Measurements from ENCODE around the gene ASB6. TPM values are rescaled to one million over a fixed set of nuclear protein-coding genes. Genes with fewer than 3 reads are reported as not detected.

Gene ASB6
- total RNA-seq, 1 donor from 2014 or later, result 26.2 TPM

DNA sequence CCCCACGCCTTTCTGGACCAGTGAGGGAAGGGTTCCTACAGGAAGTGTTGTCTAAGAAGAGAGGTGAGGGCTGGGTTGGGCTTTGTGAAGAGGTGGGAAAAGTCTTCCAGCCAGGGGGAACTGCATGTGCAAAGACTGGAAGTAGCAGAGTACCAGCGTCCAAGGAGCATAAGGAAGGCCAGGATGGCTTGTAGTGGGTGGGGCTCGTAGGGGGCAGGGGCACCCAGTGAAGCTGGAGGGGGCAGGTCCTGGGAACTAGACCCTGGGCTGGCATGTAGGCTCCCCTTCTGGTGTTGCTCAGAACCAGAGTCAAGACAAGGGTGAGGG, 43.9 kb upstream of the ASB6 start:
- Mint-ChIP-seq H3K36me3 (ENCODE audit: low read depth, unreplicated experiment) (no peaks in the 10 kb centered on the region), H3K4me3 (ENCODE audit: unreplicated experiment) (no peak overlapping the region), H3K27ac (ENCODE audit: unreplicated experiment) (no peak overlapping the region), H3K9me3 (ENCODE audit: unreplicated experiment) (no peaks in the 10 kb centered on the region), H3K4me1 (ENCODE audit: unreplicated experiment) (no peaks in the 10 kb centered on the region), H3K27me3 (ENCODE audit: unreplicated experiment) (peaks cover 4% of the 10 kb centered on the region)
- TF ChIP-seq, protein P1, sequence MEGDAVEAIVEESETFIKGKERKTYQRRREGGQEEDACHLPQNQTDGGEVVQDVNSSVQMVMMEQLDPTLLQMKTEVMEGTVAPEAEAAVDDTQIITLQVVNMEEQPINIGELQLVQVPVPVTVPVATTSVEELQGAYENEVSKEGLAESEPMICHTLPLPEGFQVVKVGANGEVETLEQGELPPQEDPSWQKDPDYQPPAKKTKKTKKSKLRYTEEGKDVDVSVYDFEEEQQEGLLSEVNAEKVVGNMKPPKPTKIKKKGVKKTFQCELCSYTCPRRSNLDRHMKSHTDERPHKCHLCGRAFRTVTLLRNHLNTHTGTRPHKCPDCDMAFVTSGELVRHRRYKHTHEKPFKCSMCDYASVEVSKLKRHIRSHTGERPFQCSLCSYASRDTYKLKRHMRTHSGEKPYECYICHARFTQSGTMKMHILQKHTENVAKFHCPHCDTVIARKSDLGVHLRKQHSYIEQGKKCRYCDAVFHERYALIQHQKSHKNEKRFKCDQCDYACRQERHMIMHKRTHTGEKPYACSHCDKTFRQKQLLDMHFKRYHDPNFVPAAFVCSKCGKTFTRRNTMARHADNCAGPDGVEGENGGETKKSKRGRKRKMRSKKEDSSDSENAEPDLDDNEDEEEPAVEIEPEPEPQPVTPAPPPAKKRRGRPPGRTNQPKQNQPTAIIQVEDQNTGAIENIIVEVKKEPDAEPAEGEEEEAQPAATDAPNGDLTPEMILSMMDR (IDR thresholded peaks at IDR 0.05; ENCODE audit: unreplicated experiment), result no peak
- DNase-seq (ENCODE audit: low spot score), result no peak

DNA sequence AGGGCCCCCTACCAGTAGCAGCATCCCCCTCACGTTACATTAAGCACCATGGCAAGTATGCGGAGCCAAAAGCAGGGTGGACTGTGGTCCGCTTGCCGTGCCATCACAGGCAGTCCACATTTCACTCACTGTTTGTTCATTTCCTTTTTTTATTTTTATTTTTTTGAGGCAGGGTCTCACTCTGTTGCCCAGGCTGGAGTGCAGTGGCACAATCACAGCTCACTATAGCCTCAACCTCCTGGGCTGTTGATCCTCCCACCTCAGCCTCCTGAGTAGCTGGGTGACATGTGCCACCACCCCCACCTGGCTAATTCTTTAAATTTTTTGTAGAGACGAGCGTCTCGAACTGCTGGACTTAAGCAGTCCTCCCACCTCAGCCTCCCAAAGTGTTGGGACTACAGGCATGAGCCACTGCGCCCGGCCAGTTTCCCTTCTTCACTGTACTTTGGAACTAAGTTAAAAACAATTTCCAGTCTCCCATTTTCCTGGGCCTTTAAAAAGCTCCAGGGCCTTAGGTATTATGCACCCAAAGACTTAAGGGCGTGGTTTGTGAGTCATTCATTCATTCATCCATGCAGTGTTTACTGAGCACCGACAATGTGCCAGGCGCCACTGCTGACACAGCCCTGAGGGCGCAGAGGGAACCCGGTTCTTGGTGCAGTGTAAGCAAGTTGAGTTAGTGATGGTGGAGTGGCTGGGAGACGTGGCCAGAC, 43.4 kb upstream of the ASB6 start:
- no peaks in the 10 kb centered on the region for H3K36me3 Mint-ChIP-seq (ENCODE audit: low read depth, unreplicated experiment)
- no peak for DNase-seq (ENCODE audit: low spot score)
- TF ChIP-seq, protein P1 (IDR thresholded peaks at IDR 0.05; ENCODE audit: unreplicated experiment), result no peak
- H3K9me3 Mint-ChIP-seq (ENCODE audit: unreplicated experiment), result no peaks in the 10 kb centered on the region
- H3K27me3 Mint-ChIP-seq (ENCODE audit: unreplicated experiment), result peaks cover 4% of the 10 kb centered on the region
- no peak overlapping the region for H3K4me3 Mint-ChIP-seq (ENCODE audit: unreplicated experiment)
- no peak overlapping the region for H3K27ac Mint-ChIP-seq (ENCODE audit: unreplicated experiment)
- no peaks in the 10 kb centered on the region for H3K4me1 Mint-ChIP-seq (ENCODE audit: unreplicated experiment)

DNA sequence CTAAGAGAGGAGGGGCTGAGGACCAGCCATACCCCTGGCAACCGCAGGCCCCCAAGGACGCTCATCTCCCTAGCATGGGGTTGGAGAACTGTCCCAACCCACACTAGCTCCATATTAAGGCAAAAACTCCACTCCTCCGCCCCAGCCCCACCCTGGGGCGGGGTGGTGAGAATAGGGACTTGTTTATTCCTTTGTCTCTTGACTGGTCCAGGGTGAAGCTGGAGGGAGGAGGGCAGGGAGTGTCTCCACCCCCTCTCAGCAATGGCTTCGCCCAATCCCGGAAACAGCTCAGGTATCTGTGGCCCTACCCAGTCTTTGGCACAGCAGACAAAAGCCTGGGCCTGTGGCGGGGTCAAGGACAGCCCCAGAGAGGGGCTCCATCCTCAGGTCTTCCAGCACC, 40.4 kb upstream of the ASB6 start:
- Mint-ChIP-seq H3K27me3 (ENCODE audit: unreplicated experiment) (peaks cover 4% of the 10 kb centered on the region), H3K9me3 (ENCODE audit: unreplicated experiment) (no peaks in the 10 kb centered on the region), H3K4me1 (ENCODE audit: unreplicated experiment) (no peaks in the 10 kb centered on the region), H3K27ac (ENCODE audit: unreplicated experiment) (no peak overlapping the region), H3K36me3 (ENCODE audit: low read depth, unreplicated experiment) (no peaks in the 10 kb centered on the region), H3K4me3 (ENCODE audit: unreplicated experiment) (no peak overlapping the region)
- DNase-seq (ENCODE audit: low spot score), result no peak
- TF ChIP-seq, protein P1 (IDR thresholded peaks at IDR 0.05; ENCODE audit: unreplicated experiment), result no peak

DNA sequence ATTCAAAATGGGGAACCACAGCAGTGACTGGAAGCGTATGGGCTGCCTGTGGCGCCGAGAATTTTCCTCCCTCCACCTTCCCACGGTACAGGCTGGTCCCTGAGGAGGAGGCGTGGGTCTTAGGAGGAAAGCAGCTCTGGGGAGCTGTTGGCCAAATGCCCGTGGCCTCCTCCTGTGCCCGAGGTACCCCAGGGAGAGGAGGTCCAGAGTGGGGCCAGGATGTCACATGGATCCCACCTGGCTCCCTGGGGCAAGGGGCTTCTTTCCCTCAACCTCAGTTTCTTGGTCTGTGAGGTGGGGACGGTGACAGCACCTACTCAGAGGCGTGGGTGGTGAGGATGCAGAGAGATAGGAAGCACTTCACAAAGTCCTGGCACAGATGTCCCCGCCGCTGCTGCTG, 40.0 kb upstream of the ASB6 start:
- Mint-ChIP-seq H3K9me3 (ENCODE audit: unreplicated experiment) (no peaks in the 10 kb centered on the region), H3K27me3 (ENCODE audit: unreplicated experiment) (peaks cover 4% of the 10 kb centered on the region), H3K36me3 (ENCODE audit: low read depth, unreplicated experiment) (no peaks in the 10 kb centered on the region), H3K4me3 (ENCODE audit: unreplicated experiment) (no peak overlapping the region), H3K27ac (ENCODE audit: unreplicated experiment) (no peak overlapping the region), H3K4me1 (ENCODE audit: unreplicated experiment) (no peaks in the 10 kb centered on the region)
- TF ChIP-seq, protein P1 (IDR thresholded peaks at IDR 0.05; ENCODE audit: unreplicated experiment), result no peak
- DNase-seq (ENCODE audit: low spot score), result no peak

DNA sequence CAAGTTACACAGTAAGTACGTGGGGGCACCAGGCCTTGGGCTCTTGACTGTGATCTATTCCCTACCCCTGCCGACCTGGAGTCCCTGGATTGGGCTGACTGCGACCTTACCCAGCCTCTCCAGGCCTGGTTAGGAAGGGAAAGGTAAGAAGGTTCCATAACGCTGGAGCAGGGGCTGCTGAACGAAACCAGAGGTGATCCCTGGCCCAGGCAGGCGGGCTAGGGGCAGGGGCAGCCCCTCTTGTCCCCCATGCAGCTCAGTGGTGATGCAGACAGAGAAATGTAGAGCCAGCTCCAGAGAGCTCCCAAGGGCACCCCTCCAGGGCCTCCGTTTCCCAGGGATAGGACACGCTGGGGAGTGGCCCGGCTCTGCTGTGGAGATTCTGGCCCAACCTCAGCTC, 37.6 kb upstream of the ASB6 start:
- Mint-ChIP-seq H3K36me3 (ENCODE audit: low read depth, unreplicated experiment) (no peaks in the 10 kb centered on the region), H3K9me3 (ENCODE audit: unreplicated experiment) (no peaks in the 10 kb centered on the region), H3K27ac (ENCODE audit: unreplicated experiment) (no peak overlapping the region), H3K27me3 (ENCODE audit: unreplicated experiment) (peaks cover 2% of the 10 kb centered on the region), H3K4me1 (ENCODE audit: unreplicated experiment) (no peaks in the 10 kb centered on the region), H3K4me3 (ENCODE audit: unreplicated experiment) (no peak overlapping the region)
- DNase-seq (ENCODE audit: low spot score), result no peak
- TF ChIP-seq, protein P1 (IDR thresholded peaks at IDR 0.05; ENCODE audit: unreplicated experiment), result no peak

Measured in endothelial cell (in vitro differentiated cells).